HEK293 (cell line): ENCODE results near the gene WNT9B.

Experiments
- MEIS1 ChIP-seq: sonication (generic); formaldehyde crosslinking; IDR thresholded peaks from 2 replicates; pipeline ENCODE4 v1.8.1; 2022; ENCODE audit warnings: missing genetic modification reagents, mild to moderate bottlenecking, borderline replicate concordance
- SP7 ChIP-seq: fragments of 450-650 bp; formaldehyde crosslinking; IDR thresholded peaks from 2 replicates; pipeline ENCODE4 v1.5.1; 2016; ENCODE audit warnings: missing biosample characterization, missing genetic modification characterization
- TCF7L2 ChIP-seq: IDR thresholded peaks from 2 replicates; pipeline ENCODE4 v1.6.1; 2011; ENCODE audit warnings: low read depth, mild to moderate bottlenecking, inconsistent platforms, low read length, moderate library complexity, borderline replicate concordance
- ZBTB7A ChIP-seq: fragments of 450-650 bp; formaldehyde crosslinking; IDR thresholded peaks from 2 replicates; pipeline ENCODE4 v1.5.1; 2016; ENCODE audit warnings: low read depth, missing biosample characterization, missing genetic modification characterization
- ZNF10 ChIP-seq: fragments of 450-650 bp; formaldehyde crosslinking; IDR thresholded peaks from 2 replicates; pipeline ENCODE4 v1.5.1; 2017; ENCODE audit warnings: missing biosample characterization, missing genetic modification characterization
- ZNF302 ChIP-seq: fragments of 450-650 bp; formaldehyde crosslinking; IDR thresholded peaks from 2 replicates; pipeline ENCODE4 v1.5.1; 2016; ENCODE audit warnings: missing biosample characterization, missing genetic modification characterization, low read depth
- ZNF510 ChIP-seq: fragments of 450-650 bp; formaldehyde crosslinking; IDR thresholded peaks from 2 replicates; pipeline ENCODE4 v1.5.1; 2018; ENCODE audit warnings: mild to moderate bottlenecking, missing genetic modification characterization, missing biosample characterization; ENCODE audit not compliant: insufficient replicate concordance
- ZNF660 ChIP-seq: fragments of 450-650 bp; IDR thresholded peaks from 2 replicates; pipeline ENCODE4 v1.5.1; 2018; ENCODE audit warnings: missing biosample characterization, mild to moderate bottlenecking, missing genetic modification characterization
- ZNF76 ChIP-seq: fragments of 450-650 bp; formaldehyde crosslinking; IDR thresholded peaks from 2 replicates; pipeline ENCODE4; 2016; ENCODE audit warnings: low read depth, missing biosample characterization, missing genetic modification characterization, borderline replicate concordance
- TF ChIP-seq, protein P1 (sequence below): fragments of 450-650 bp; formaldehyde crosslinking; IDR thresholded peaks from 2 replicates; pipeline ENCODE4 v1.5.1; 2016; ENCODE audit warnings: missing biosample characterization, missing genetic modification characterization, low read depth
- TF ChIP-seq, protein P2 (sequence below): fragments of 450-650 bp; formaldehyde crosslinking; IDR thresholded peaks from 2 replicates; pipeline ENCODE4 v1.5.1; 2016; ENCODE audit warnings: missing biosample characterization, missing genetic modification characterization
- TF ChIP-seq, protein P3 (sequence below): fragments of 450-650 bp; formaldehyde crosslinking; IDR thresholded peaks from 2 replicates; pipeline ENCODE4 v1.5.1; 2016; ENCODE audit warnings: missing biosample characterization, missing genetic modification characterization
- TF ChIP-seq, protein P4 (sequence below): fragments of 450-650 bp; formaldehyde crosslinking; IDR thresholded peaks from 2 replicates; pipeline ENCODE4 v1.5.1; 2016; ENCODE audit warnings: missing biosample characterization, missing genetic modification characterization
- TF ChIP-seq, protein P5 (sequence below): fragments of 450-650 bp; formaldehyde crosslinking; IDR thresholded peaks from 2 replicates; pipeline ENCODE4 v1.5.1; 2016; ENCODE audit warnings: missing biosample characterization, missing genetic modification characterization

DNA sequence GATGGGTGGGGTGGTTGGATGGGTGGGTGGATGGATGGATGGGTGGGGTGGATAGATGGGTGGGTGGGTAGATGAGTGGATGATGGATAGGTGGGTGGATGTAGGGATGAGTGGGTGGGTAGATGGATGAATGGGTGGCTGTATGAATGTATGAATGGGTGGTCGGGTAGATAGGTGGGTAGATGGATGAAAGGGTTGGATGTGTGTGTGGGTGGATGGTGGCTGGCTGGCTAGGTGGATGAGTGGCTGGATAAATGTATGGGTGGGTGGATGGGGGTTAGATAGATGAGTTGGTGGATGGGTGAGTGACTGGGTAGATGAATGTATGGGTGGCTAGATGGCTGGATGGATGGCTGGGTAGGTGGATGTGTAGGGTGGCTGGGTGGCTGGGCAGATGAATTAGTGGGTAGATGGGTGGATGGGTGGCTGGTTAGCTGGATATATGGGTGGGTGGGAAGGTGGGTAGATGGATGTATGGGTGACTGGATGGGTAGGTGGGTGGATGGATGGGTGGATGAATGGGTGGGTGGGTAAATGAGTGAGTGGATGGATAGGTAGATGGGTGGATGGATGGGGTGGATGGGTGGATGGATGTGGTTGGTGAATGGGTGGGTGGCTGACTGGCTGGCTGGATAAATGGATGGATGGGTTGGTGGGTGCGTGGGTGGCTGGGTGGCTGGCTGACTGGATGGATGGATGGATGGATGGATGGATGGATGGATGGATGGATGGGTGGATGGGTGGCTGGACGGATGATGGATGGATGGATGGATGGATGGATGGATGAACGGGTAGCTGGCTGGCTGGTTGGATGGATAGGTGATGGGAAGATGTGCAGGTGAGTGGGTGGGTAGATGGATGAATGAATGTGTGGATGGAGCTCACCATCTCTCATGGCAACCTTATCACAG is 52.6 kb downstream of the WNT9B start:
- TF ChIP-seq, protein P1, sequence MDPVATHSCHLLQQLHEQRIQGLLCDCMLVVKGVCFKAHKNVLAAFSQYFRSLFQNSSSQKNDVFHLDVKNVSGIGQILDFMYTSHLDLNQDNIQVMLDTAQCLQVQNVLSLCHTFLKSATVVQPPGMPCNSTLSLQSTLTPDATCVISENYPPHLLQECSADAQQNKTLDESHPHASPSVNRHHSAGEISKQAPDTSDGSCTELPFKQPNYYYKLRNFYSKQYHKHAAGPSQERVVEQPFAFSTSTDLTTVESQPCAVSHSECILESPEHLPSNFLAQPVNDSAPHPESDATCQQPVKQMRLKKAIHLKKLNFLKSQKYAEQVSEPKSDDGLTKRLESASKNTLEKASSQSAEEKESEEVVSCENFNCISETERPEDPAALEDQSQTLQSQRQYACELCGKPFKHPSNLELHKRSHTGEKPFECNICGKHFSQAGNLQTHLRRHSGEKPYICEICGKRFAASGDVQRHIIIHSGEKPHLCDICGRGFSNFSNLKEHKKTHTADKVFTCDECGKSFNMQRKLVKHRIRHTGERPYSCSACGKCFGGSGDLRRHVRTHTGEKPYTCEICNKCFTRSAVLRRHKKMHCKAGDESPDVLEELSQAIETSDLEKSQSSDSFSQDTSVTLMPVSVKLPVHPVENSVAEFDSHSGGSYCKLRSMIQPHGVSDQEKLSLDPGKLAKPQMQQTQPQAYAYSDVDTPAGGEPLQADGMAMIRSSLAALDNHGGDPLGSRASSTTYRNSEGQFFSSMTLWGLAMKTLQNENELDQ (tag by site-specific recombination) = no peak
- TF ChIP-seq ZBTB7A (tag by site-specific recombination) (no peak), ZNF510 (tag by site-specific recombination) (no peak), MEIS1 (no peak), ZNF660 (tag by site-specific recombination) (no peak), TCF7L2 (no peak), ZNF76 (tag by site-specific recombination) (no peak), ZNF10 (tag by site-specific recombination) (no peak), ZNF302 (tag by site-specific recombination) (no peak), SP7 (tag by site-specific recombination) (no peak)
- TF ChIP-seq, protein P2, sequence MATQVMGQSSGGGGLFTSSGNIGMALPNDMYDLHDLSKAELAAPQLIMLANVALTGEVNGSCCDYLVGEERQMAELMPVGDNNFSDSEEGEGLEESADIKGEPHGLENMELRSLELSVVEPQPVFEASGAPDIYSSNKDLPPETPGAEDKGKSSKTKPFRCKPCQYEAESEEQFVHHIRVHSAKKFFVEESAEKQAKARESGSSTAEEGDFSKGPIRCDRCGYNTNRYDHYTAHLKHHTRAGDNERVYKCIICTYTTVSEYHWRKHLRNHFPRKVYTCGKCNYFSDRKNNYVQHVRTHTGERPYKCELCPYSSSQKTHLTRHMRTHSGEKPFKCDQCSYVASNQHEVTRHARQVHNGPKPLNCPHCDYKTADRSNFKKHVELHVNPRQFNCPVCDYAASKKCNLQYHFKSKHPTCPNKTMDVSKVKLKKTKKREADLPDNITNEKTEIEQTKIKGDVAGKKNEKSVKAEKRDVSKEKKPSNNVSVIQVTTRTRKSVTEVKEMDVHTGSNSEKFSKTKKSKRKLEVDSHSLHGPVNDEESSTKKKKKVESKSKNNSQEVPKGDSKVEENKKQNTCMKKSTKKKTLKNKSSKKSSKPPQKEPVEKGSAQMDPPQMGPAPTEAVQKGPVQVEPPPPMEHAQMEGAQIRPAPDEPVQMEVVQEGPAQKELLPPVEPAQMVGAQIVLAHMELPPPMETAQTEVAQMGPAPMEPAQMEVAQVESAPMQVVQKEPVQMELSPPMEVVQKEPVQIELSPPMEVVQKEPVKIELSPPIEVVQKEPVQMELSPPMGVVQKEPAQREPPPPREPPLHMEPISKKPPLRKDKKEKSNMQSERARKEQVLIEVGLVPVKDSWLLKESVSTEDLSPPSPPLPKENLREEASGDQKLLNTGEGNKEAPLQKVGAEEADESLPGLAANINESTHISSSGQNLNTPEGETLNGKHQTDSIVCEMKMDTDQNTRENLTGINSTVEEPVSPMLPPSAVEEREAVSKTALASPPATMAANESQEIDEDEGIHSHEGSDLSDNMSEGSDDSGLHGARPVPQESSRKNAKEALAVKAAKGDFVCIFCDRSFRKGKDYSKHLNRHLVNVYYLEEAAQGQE = no peak
- TF ChIP-seq, protein P3, sequence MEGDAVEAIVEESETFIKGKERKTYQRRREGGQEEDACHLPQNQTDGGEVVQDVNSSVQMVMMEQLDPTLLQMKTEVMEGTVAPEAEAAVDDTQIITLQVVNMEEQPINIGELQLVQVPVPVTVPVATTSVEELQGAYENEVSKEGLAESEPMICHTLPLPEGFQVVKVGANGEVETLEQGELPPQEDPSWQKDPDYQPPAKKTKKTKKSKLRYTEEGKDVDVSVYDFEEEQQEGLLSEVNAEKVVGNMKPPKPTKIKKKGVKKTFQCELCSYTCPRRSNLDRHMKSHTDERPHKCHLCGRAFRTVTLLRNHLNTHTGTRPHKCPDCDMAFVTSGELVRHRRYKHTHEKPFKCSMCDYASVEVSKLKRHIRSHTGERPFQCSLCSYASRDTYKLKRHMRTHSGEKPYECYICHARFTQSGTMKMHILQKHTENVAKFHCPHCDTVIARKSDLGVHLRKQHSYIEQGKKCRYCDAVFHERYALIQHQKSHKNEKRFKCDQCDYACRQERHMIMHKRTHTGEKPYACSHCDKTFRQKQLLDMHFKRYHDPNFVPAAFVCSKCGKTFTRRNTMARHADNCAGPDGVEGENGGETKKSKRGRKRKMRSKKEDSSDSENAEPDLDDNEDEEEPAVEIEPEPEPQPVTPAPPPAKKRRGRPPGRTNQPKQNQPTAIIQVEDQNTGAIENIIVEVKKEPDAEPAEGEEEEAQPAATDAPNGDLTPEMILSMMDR (tag by site-specific recombination) = no peak
- TF ChIP-seq, protein P4, sequence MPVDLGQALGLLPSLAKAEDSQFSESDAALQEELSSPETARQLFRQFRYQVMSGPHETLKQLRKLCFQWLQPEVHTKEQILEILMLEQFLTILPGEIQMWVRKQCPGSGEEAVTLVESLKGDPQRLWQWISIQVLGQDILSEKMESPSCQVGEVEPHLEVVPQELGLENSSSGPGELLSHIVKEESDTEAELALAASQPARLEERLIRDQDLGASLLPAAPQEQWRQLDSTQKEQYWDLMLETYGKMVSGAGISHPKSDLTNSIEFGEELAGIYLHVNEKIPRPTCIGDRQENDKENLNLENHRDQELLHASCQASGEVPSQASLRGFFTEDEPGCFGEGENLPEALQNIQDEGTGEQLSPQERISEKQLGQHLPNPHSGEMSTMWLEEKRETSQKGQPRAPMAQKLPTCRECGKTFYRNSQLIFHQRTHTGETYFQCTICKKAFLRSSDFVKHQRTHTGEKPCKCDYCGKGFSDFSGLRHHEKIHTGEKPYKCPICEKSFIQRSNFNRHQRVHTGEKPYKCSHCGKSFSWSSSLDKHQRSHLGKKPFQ (tag by site-specific recombination) = no peak
- TF ChIP-seq, protein P5, sequence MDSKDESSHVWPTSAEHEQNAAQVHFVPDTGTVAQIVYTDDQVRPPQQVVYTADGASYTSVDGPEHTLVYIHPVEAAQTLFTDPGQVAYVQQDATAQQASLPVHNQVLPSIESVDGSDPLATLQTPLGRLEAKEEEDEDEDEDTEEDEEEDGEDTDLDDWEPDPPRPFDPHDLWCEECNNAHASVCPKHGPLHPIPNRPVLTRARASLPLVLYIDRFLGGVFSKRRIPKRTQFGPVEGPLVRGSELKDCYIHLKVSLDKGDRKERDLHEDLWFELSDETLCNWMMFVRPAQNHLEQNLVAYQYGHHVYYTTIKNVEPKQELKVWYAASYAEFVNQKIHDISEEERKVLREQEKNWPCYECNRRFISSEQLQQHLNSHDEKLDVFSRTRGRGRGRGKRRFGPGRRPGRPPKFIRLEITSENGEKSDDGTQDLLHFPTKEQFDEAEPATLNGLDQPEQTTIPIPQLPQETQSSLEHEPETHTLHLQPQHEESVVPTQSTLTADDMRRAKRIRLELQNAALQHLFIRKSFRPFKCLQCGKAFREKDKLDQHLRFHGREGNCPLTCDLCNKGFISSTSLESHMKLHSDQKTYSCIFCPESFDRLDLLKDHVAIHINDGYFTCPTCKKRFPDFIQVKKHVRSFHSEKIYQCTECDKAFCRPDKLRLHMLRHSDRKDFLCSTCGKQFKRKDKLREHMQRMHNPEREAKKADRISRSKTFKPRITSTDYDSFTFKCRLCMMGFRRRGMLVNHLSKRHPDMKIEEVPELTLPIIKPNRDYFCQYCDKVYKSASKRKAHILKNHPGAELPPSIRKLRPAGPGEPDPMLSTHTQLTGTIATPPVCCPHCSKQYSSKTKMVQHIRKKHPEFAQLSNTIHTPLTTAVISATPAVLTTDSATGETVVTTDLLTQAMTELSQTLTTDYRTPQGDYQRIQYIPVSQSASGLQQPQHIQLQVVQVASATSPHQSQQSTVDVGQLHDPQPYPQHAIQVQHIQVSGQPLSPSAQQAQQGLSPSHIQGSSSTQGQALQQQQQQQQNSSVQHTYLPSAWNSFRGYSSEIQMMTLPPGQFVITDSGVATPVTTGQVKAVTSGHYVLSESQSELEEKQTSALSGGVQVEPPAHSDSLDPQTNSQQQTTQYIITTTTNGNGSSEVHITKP (tag by site-specific recombination) = no peak
